Fibroblast of lung (primary cell): ENCODE results near the gene MGAT3. TPM values are rescaled to one million over a fixed set of nuclear protein-coding genes. Genes with fewer than 3 reads are reported as not detected.

Experiments used
- DNase-seq, 2 donors: peaks; one replicate each; pipeline versions ENCODE4 v3.0.0 to v3.0.0-alpha.2; 2010; ENCODE audit warnings: low read depth in 2 of 2
- H2AFZ ChIP-seq: 2 replicates; pipeline ENCODE4 v1.5.1; 2012; ENCODE audit warnings: low read length, control low read depth, inconsistent platforms
- H3K27ac ChIP-seq: 2 replicates; pipeline ENCODE4 v1.5.1; 2011; ENCODE audit warnings: low read length, control low read depth; ENCODE audit not compliant: insufficient read depth
- H3K27me3 ChIP-seq: 2 replicates; pipeline ENCODE4 v1.5.1; 2011; ENCODE audit warnings: mild to moderate bottlenecking, low read length; ENCODE audit not compliant: control insufficient read depth, insufficient read depth
- H3K36me3 ChIP-seq: 2 replicates; pipeline ENCODE4 v1.5.1; 2011; ENCODE audit warnings: low read length; ENCODE audit not compliant: control insufficient read depth, insufficient read depth
- H3K4me1 ChIP-seq: 2 replicates; pipeline ENCODE4 v1.5.1; 2011; ENCODE audit warnings: low read length; ENCODE audit not compliant: control insufficient read depth, insufficient read depth; ENCODE audit errors: extremely low read depth
- H3K4me2 ChIP-seq: 2 replicates; pipeline ENCODE4 v1.5.1; 2011; ENCODE audit warnings: low read length, control low read depth; ENCODE audit not compliant: insufficient read depth; ENCODE audit errors: extremely low read depth
- H3K4me3 ChIP-seq, 4 experiments: fragments of 200-600 bp in 1 of 4; sonication (generic) in 1 of 4; replicated peaks in 1 of 4; 2 replicates each; pipeline ENCODE4 v1.5.1; 2011 to 2016; ENCODE audit warnings: low read length in 4 of 4, low read depth in 3 of 4, mild to moderate bottlenecking in 3 of 4, control low read depth in 2 of 4, inconsistent platforms in 1 of 4, mixed read lengths in 1 of 4; ENCODE audit not compliant: insufficient read depth in 1 of 4; ENCODE audit errors: control extremely low read depth in 1 of 4
- H3K79me2 ChIP-seq: 2 replicates; pipeline ENCODE4 v1.5.1; 2012; ENCODE audit warnings: mild to moderate bottlenecking, low read length, inconsistent platforms; ENCODE audit not compliant: control insufficient read depth, insufficient read depth
- H3K9ac ChIP-seq: 2 replicates; pipeline ENCODE4 v1.5.1; 2011; ENCODE audit warnings: mild to moderate bottlenecking, low read length, control low read depth; ENCODE audit not compliant: insufficient read depth
- H3K9me3 ChIP-seq: 2 replicates; pipeline ENCODE4 v1.5.1; 2012; ENCODE audit warnings: low read depth, low read length; ENCODE audit not compliant: control insufficient read depth, insufficient read depth
- H4K20me1 ChIP-seq: 2 replicates; pipeline ENCODE4 v1.5.1; 2011; ENCODE audit warnings: low read length; ENCODE audit not compliant: control insufficient read depth, insufficient read depth; ENCODE audit errors: extremely low read depth
- CTCF ChIP-seq, 2 donors: IDR thresholded peaks in 1 of 2; conservative IDR thresholded peaks in 1 of 2; 1 replicate in 1 of 2; 2 replicates in 1 of 2; pipeline ENCODE4 v1.5.1; 2011 to 2012; ENCODE audit warnings: low read length in 2 of 2, control low read depth in 1 of 2, inconsistent platforms in 1 of 2, low read depth in 1 of 2, mild to moderate bottlenecking in 1 of 2
- EZH2 ChIP-seq: IDR thresholded peaks from 2 replicates; pipeline ENCODE4 v1.5.1; 2012; ENCODE audit warnings: low read length, control low read depth, mild to moderate bottlenecking; ENCODE audit errors: missing control alignments
- polyA plus RNA-seq, 2 donors: library from polyadenylated mRNA; depleted of rRNA in 1 of 2; stranded (reverse) in 1 of 2; unstranded in 1 of 2; fragments of >200 nt; gene quantifications; 2 replicates each; pipeline ENCODE4 v1.2.1, GENCODE V29; 2011 to 2012; ENCODE audit warnings: missing spikeins in 1 of 2
- total RNA-seq: library from RNA; depleted of rRNA; stranded (reverse); fragments of >200 nt; gene quantifications from 2 replicates; pipeline ENCODE4 v1.2.1, GENCODE V29; 2014

MGAT3 gene
- total and polyA plus RNA-seq, 2 donors (not counting 1 experiment from before 2014, with no cell fraction given) = 0.09 TPM; not detected in 1

DNA sequence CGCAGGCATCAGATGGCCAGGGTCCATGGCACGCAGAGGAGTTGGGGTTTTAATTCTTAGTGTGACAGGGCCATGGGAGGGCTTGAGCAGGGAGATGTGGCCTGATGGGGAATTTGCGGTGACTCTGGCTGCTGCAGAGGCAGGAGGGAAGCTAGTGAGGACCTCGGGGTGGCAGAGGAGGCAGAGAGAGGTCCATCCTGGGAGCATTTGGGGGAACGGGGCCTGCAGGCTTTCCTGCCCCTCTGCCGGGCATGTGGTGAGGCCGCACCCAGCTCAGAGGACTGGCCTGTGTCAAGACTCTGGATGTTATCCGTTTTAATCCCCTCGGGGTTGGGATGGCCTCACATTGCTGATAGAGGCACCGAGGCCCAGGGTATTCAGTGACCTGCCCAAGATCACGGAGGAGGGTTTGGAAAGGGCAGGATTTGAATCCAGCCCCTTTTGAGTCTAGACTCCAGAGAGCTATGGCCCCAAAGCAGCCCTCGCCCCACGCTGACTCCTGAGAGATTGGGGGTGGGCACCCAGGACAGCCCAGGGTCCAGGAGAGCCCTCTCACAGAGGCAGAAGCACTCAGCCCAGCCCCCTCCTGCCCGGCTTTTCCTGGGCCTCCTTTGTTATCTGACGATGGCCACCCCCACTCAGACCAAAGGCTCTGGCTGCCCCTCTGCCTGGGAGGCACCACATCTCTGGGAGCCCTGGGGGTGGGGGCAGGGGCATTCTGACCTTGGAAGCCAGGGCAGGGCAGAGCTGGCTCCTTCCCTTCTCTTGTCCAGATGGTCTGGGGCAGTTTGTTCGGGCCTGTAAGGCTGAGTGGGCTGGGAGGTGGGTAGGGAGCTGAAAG is 13.9 kb downstream of the MGAT3 start:
- H3K9ac ChIP-seq = no peak overlapping the region
- H2AFZ ChIP-seq = no peak overlapping the region
- H3K4me2 ChIP-seq = no peak overlapping the region
- peaks cover 2% of the 10 kb centered on the region for H3K27me3 ChIP-seq
- no peaks in the 10 kb centered on the region for H3K9me3 ChIP-seq
- H3K27ac ChIP-seq = no peak overlapping the region
- no peak for DNase-seq
- TF ChIP-seq EZH2 = no peak
- no peaks in the 10 kb centered on the region for H3K36me3 ChIP-seq
- no peak overlapping the region for H3K4me3 ChIP-seq
- H3K79me2 ChIP-seq = no peaks in the 10 kb centered on the region
- H4K20me1 ChIP-seq = no peaks in the 10 kb centered on the region
- peaks cover 3% of the 10 kb centered on the region for H3K4me1 ChIP-seq

GRCh38 chr22:39471381-39472141 is 14.7 kb downstream of the MGAT3 start:
- H2AFZ ChIP-seq = no peak overlapping the region
- no peaks in the 10 kb centered on the region for H3K9me3 ChIP-seq
- peaks cover 3% of the 10 kb centered on the region for H3K4me1 ChIP-seq
- TF ChIP-seq CTCF (conservative IDR thresholded peaks at IDR 0.05 in 1 of 2, IDR thresholded peaks at IDR 0.05 in 1 of 2; ENCODE audit: low read depth in 1 of 2, low read length in 2 of 2) (no peak), EZH2 (no peak)
- no peaks in the 10 kb centered on the region for H4K20me1 ChIP-seq
- H3K27me3 ChIP-seq = peaks cover 2% of the 10 kb centered on the region
- H3K79me2 ChIP-seq = no peaks in the 10 kb centered on the region
- peak in 1 of 2 donors; percentile 42 for DNase-seq
- H3K9ac ChIP-seq = no peak overlapping the region
- H3K4me2 ChIP-seq = no peak overlapping the region
- no peaks in the 10 kb centered on the region for H3K36me3 ChIP-seq
- no peak overlapping the region for H3K4me3 ChIP-seq
- H3K27ac ChIP-seq = no peak overlapping the region

DNA sequence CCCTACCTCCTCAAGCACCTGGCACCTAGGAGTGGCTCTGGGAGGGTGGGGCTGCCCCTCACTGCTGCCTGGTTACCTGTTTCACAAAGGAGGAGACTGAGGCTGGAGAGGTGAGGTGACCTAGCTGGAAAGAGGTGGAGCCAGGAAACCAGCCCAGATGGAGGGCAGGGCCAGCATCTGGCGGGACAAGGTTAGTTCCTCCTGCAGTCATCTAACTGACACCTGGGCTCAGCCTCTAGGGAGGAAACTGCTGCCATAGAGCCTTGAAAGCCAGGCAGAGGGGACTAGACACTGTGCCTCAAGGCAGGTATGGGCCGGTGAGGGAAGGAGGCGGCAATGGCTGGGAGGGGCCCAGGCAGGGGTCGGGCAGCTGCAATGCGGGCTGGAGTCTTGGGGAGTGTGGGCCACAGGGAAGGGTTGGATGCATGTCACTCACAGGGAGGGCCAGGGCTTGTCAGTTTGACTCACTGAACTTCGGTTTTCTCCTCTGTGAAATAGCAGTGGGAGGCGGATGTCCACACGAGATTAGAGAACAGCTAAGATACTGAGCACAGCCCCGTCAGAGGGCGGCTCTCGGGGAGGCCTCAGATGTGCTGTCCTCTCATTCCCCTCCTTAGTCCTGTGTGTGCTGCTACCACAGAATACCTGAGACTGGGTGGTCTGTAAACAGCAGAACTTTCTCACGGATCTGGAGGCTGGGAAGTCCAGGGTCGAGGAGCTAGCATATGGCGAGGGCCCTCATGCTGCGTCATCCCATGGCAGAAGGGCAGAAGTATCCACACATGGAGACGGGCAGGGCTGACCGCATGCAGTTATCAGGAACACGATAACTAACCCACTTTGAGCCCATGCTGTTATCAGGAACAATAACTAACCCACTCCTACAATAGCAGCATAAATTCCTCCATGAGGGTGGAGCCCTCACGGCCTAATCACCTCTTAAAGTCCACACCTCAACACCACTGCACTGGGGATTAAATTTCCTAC is 16.1 kb downstream of the MGAT3 start:
- H3K4me1 ChIP-seq = peaks cover 3% of the 10 kb centered on the region
- no peaks in the 10 kb centered on the region for H3K9me3 ChIP-seq
- DNase-seq = no peak
- no peak overlapping the region for H3K9ac ChIP-seq
- no peak overlapping the region for H2AFZ ChIP-seq
- no peaks in the 10 kb centered on the region for H4K20me1 ChIP-seq
- no peak overlapping the region for H3K4me3 ChIP-seq
- TF ChIP-seq CTCF (conservative IDR thresholded peaks at IDR 0.05 in 1 of 2, IDR thresholded peaks at IDR 0.05 in 1 of 2; ENCODE audit: low read depth in 1 of 2, low read length in 2 of 2) (no peak), EZH2 (no peak)
- no peak overlapping the region for H3K4me2 ChIP-seq
- no peaks in the 10 kb centered on the region for H3K27me3 ChIP-seq
- H3K27ac ChIP-seq = no peak overlapping the region
- H3K36me3 ChIP-seq = no peaks in the 10 kb centered on the region
- H3K79me2 ChIP-seq = no peaks in the 10 kb centered on the region
